ENCODE measurements around the gene ABCB8.

- TF ChIP-seq, protein P1, sequence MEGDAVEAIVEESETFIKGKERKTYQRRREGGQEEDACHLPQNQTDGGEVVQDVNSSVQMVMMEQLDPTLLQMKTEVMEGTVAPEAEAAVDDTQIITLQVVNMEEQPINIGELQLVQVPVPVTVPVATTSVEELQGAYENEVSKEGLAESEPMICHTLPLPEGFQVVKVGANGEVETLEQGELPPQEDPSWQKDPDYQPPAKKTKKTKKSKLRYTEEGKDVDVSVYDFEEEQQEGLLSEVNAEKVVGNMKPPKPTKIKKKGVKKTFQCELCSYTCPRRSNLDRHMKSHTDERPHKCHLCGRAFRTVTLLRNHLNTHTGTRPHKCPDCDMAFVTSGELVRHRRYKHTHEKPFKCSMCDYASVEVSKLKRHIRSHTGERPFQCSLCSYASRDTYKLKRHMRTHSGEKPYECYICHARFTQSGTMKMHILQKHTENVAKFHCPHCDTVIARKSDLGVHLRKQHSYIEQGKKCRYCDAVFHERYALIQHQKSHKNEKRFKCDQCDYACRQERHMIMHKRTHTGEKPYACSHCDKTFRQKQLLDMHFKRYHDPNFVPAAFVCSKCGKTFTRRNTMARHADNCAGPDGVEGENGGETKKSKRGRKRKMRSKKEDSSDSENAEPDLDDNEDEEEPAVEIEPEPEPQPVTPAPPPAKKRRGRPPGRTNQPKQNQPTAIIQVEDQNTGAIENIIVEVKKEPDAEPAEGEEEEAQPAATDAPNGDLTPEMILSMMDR (IDR thresholded peaks at IDR 0.05), result no peak
- TF ChIP-seq EP300 (IDR thresholded peaks at IDR 0.05) (no peak), POLR2AphosphoS5 (IDR thresholded peaks at IDR 0.05) (no peak)
These were observed 14.9 kb upstream of the ABCB8 start for GRCh38 chr7:151013356-151013732.
